Daoy (cell line): ENCODE measurements around the gene CPXM2. TPM values are rescaled to one million over a fixed set of nuclear protein-coding genes. Genes with fewer than 3 reads are reported as not detected.

Experiments used
- DNase-seq: peaks from one replicate; pipeline ENCODE4 v3.0.0-alpha.2; 2015; ENCODE audit warnings: low read depth
- total RNA-seq: library from RNA; depleted of rRNA; stranded (reverse); fragments of >200 nt; shearing (Covaris generic); gene quantifications from 2 replicates; pipeline ENCODE4 v1.2.3, GENCODE V29; 2014

Gene CPXM2
- total RNA-seq, 1 experiment from 2014 or later: 8.6 TPM

DNA sequence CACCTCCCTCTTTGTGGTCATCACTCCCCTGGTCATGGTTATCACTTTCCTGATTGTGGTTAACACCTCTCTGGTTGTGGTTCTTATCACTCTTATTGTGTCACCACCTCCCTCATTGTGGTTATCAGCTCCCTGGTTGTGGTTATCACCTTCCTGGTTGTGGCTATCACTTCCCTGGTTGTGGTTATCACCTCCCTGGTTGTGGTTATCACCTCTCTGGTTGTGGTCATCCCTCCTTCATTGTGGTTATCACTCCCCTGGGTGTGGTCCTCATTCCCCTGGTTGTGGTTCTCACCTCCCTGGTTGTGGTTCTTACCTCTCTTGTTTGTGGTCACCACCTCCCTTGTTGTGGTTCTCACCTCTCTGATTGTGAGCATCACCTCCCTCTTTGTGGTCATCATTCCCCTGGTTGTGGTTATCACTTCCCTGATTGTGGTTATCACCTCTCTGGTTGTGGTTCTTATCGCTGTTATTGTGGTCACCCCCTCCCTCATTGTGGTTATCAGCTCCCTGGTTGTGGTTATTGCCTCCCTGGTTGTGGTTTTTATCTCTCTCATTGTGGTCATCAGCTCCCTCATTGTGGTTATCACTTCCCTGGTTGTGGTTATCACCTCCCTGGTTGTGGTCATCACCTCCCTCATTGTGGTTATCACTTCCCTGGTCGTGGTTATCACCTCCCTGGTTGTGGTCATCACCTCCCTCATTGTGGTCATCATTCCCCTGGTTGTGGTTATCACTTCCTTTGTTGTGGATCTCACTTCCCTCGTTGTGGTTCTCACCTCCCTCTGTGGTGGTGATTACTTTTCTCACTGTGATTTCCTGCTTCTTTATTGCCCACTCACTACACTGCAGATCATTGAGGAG is 118.7 kb downstream of the CPXM2 start:
- DNase-seq: no peak

DNA sequence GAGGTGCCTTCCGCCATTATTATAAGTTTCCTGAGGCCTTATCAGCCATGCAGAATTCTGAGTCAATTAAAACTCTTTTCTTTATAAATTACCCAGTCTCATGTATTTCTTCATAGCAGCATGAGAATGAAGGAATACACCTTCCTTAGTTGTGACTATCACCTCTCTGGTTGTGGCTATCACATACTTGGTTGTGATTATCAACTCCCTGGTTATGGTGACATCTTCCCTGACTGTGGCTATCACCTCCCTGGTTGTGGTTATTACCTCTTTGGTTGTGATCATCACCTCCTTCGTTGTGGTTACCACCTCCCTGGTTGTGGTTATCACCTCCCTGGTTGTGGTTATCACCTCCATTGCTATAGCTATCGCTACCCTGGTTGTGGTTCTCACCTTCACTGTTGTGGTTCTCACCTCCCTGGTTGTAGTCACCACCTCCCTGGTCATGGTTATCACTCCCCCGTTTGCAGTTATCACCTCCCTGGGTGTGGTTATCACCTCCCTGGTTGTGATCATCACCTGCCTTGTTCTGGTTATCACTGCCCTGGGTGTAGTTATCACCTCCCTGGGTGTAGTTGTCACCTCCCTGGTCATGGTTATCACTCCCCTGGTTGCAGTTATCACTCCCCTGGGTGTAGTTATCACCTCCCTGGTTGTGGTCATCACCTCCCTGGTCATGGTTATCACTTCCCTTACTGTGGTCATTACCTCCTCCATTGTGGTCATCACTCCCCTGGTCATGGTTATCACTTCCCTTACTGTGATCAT is 119.5 kb downstream of the CPXM2 start:
- DNase-seq: no peak

GRCh38 chr10:123769647-123770046 is 122.0 kb downstream of the CPXM2 start:
- no peak for DNase-seq

DNA sequence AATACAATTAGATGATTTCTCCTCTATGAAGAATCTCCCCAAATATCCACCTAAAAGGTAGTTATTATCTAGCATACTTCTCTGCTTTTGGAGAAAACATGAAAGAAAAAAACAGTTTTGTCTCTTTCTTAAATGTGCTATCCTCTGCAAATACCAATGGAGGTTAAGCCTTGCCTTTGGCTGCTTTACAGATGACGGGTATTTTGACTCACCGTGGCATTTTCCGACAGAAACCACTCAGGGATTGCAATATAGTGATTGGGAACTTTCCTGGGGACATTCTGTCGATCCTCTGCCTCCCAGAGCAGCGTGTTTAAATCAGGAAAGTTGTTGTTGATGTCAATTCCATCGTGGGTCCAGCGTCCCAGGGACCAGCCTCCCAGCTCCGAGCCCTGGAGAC is 124.8 kb downstream of the CPXM2 start:
- DNase-seq: no peak

GRCh38 chr10:123766012-123766411 is 125.6 kb downstream of the CPXM2 start:
- DNase-seq: no peak

GRCh38 chr10:123761666-123762230 is 129.9 kb downstream of the CPXM2 start:
- DNase-seq: no peak

GRCh38 chr10:123761038-123761428 is 130.6 kb downstream of the CPXM2 start:
- no peak for DNase-seq

DNA sequence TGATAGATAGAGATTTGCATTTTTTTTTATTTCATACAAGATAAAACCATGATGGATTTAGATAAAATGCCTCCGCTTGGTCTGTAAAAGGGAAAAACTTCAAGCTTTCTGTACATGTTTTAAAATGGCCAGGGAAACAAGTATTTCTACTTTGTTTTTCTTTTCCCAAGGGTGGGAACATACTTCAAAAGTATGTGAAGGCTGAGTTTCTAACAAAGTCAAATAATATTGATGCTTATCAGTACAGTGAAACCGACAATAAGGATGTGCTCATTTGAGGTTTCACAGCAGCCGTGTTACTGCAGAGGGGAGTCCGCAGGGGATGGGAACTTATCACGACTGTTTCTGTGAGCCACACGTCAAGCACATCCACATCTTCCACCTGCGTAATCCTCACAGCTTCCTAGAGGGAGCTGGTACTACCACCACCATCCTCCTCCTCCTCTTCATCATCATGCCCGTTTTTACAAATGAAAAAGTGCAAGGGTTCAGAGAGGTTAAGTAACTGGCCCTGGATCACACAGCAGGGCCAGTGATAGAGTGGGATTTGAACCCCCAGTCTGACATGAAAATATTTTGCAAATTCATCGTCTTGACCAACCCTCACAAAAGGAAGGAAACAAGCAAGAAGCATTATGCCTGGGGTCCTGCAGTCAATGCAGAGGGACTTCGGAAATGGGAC is 131.1 kb downstream of the CPXM2 start:
- no peak for DNase-seq

GRCh38 chr10:123759501-123760031 is 132.0 kb downstream of the CPXM2 start:
- no peak for DNase-seq

GRCh38 chr10:123759041-123759440 is 132.6 kb downstream of the CPXM2 start:
- DNase-seq: no peak

DNA sequence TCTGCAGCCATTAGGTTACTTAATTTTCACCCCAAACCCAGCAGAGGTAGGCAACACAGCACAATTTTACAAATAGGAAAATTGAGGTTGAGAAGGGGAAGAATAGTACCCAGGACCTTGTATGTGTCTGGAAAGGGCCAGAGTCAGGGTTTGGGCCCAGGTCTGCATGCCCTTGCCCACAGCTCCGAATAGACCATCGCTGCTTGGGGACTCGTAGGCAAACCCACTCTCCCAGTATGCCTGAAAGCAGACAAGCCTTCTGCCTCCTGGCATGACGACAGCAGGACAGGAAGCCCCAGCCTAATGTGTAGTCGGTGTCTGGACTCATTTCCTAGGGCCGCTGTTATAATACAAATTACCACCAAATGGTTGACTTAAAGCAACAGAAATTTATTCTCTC is 133.8 kb downstream of the CPXM2 start:
- DNase-seq: no peak

DNA sequence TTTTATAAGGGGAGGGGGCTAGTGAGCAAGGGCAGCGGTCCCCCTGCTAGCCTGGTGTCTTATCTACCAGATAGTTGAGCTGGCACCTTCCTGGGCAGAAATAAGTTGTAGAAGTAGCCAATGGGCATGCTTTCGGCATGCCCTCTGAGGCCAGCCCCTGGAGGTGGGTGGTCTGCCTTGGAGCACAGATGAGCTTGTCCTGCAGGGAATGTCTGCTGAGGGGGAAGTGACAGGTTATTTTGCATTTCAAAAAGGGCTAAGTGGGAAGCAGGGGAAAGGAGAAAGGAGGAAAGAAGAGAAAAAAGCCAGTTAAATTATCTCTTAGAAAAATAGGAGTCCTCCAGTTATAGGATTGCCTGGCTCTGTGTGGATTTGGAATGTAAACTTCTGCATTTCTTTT is 136.5 kb downstream of the CPXM2 start:
- no peak for DNase-seq

DNA sequence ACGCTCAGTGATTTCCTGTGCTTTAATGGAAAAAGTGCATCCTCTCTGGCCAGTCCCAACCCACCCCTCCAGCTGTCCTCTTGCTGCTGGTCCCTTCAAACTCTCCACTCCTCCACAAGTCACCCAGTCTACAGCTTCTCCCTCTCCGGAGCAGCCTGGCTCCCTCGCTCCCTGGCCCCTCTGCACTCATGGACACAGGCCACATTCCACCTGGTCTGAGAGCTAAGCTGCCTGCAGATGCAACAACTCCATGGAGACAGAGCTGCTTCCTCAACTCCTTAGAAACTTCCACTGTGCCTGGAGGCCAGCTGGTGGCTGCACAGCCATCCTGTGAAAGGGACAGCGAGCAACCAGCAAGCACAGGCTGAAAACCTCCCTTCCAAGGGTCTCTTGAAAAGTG is 137.5 kb downstream of the CPXM2 start:
- DNase-seq: no peak

- no peak for DNase-seq
Observed at GRCh38 chr10:123751342-123752134, 140.1 kb downstream of the CPXM2 start.

DNA sequence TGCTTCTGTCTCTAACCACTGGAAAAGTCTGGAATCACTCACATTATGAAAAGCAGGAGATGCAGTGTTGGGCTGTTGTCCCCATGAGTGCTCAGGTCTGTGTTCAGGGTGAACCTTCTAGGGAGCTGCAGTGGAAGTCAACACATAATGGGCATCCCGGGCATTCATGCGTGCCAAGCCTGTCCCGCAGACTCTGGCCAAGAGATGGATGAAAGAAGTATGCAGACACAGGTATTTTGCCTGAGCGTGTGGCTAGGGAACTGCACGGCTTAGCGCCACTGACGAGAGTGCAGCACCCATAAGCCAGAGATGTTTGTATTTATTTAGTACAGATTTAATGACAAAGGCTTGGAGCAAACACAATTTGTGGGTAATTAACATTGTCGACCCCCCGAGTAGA is 140.7 kb downstream of the CPXM2 start:
- no peak for DNase-seq

DNA sequence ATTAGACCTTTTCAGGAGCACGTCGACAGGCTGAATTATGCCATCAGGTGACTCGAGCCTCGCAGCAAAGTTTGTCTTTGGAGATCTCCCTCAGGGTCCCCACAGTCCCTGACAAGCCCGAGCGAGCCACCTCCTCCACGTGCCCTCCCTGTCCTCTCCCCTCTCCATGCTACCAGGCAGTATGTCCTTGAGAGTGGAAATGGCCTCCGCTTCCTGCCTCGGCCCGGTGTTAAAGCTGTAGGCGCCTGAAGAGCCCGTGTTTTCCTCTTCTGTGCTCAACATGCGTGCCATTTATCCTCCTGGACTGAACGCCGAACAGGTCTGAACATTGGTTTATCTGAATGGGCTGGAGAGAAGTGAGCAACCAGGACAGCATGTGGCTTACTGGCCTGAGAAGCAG is 142.9 kb downstream of the CPXM2 start:
- no peak for DNase-seq

DNA sequence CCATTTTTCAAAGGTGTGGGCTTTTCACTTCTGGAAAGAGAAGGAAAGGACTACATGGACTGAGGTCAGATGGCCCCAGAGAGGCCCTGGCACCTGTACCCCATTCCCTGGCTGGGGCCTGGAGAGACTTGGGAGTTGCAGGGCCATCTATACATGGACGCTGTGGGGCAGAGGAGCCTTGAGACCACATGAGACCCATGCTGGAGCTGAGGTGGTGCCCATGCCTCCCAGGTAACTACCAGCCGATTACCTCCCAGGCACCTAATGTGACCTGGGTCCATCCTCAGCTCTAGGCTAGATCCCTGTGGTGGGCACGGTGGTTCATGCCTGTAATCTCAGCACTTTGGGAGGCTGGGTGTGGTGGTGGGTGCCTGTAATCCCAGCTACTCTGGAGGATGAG is 144.2 kb downstream of the CPXM2 start:
- no peak for DNase-seq

DNA sequence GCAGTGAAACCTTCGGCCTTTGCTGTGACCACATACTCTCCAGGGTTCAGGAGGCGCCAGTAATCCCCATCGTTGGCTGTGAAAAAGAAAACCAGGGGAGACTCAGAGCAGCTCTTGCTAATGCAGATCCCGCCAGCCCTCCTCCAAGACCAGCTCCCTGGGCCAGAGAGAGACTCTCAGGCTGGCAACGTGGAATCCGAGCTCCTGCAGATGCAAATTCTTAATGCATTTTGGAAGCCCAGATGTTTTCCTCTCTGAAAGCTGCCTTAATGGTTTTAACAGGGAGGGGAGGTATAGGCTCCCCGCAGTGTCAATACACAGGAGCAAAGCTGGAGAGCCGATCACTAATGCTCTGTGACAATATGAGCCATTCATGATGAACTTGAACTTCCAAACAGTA is 144.7 kb downstream of the CPXM2 start:
- no peak for DNase-seq

- DNase-seq: no peak
Observed at GRCh38 chr10:123746520-123746919, 145.1 kb downstream of the CPXM2 start.

DNA sequence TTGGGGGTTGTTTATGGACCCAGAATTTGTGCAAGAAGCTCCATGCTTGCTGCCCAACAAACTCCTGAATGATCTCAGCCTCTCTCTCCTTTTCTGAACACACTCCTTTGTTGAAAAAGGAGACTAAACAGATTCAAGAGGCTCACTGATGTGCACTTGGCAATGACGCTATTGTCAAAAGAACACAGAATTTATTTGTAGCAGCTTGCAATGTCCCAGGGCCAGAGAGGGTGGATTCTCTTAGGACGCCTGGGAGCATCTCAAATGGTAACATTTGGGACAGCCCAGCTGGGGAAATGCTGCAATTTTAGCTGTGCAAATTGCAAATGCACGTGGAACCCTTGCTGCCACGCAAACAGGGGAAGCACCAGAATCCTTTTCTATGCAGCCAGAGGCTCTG is 145.5 kb downstream of the CPXM2 start:
- no peak for DNase-seq

GRCh38 chr10:123744224-123744536 is 147.4 kb downstream of the CPXM2 start:
- no peak for DNase-seq
